GM18499 (cell line): Measurements from ENCODE around the gene SERINC5.
"Not testable (repeated sequence)": the region's sequence is repeated elsewhere in the genome, so short reads cannot be mapped to it uniquely, and the experiment has no call there.

ENCODE experiments used
- ATAC-seq: cut with Tn5 transposase; IDR thresholded peaks from one replicate; pipeline ENCODE4 v1.9.1; 2021; ENCODE audit warnings: moderate number of reproducible peaks; ENCODE audit not compliant: insufficient read depth, unreplicated experiment

Gene SERINC5

DNA sequence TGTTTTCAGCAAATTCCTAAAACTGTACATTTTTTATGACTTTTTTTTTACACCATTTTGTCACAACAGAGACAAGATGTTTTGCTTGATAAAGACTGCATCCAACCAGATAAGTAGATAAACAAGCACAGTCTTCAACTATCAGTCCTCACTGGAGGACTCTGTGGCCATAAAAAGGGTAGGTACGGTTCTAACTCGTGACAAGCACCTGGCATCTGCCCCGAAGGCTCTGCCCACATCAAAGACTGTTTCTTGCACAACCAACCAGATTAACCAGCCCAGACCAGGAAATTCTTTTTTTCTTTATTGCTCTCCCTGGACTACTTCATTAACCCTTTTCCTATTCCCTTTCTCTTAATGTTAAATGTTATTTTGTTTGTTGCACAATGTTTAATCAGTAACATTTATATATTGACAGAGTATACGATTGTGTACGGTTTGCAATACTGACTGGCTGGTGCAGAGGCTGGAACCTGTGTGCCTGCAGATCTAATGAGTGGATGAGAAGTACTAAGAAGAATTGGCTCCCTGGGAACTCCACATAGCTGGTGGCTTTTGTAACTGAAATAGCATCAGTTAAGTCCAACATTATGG, 74.1 kb downstream of the SERINC5 start:
- ATAC-seq: no peak

DNA sequence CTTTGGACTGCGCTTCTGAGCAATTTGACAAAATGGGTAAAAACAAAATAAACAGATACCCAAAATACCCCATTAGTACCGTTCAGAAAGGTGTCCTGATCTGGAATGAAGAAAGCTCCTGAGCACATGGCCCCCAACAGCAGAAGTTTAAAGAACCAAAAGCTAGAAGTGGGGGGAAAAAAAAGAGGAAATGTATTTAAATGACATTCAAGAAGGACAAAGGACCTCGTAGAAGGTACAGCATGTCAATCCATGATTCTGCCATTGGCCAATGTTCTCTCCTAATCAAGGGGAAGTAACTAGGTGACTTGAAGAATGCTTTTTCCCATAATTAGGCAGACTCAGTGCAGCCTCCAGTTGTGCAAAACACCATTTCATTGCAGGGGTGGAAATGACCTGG, 78.6 kb downstream of the SERINC5 start:
- ATAC-seq: no peak

DNA sequence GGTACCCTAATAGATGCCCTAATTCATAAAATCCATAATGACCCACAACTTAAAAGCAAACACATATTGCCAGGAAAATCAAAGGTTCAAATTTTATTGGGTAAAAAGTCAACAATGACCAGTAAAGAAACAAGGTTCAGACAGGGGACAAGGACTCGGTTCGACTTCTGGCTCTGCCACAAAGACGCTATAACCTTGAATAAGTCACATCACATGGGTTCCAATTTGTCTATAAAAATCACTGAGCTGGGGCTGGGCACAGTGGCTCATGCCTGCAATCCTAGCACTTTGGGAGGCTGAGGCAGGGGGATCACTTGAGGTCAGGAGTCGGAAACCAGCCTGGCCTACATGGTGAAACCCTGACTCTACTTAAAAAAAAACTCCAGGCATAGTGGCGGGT, 80.5 kb downstream of the SERINC5 start:
- ATAC-seq: no peak

- no peak for ATAC-seq
Measured at GRCh38 chr5:80174790-80175189, 81.1 kb downstream of the SERINC5 start.

GRCh38 chr5:80172067-80172695, 83.7 kb downstream of the SERINC5 start:
- ATAC-seq: no peak

DNA sequence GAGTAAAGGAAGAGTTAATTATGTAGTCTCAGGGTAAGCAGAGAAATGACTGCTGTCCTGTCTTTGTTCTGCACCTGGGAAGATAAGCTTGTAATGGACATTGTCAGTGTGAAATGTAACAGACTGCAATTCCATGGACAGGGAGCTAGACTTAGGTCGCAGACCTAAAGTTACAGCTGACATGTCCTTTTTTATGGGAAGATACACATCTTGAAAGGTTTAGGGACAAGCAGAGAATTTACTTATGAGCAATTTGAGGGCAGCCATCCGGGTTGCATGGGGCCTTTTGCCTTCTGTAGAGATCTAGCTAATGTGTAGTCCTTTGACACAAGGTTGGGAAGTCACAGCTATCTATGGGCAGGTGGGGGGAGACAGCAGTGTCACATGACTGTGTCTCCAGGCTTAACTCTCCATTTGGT, 85.7 kb downstream of the SERINC5 start:
- ATAC-seq: no peak

GRCh38 chr5:80168388-80169028, 87.3 kb downstream of the SERINC5 start:
- ATAC-seq: no peak

- no peak for ATAC-seq
Measured at GRCh38 chr5:80165452-80165851, 90.4 kb downstream of the SERINC5 start.

DNA sequence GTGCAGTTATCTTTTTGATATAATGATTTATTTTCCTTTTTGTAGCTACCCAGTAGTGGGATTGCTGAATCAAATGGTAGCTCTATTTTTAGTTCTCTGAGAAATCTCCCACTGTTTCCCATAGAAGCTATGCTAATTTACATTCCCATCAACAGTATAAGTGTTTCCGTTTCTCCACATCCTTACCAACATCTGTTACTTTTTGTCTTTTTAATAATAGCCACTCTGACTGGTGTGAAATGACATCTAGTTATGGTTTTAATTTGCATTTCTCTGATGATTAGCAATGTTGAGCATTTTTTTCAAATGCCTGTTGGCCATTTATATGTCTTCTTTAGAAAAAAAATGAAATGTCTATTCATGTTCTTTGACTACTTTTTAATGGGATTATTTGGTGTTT, 94.7 kb downstream of the SERINC5 start:
- no peak for ATAC-seq

GRCh38 chr5:80160242-80160641, 95.6 kb downstream of the SERINC5 start:
- ATAC-seq: no peak

DNA sequence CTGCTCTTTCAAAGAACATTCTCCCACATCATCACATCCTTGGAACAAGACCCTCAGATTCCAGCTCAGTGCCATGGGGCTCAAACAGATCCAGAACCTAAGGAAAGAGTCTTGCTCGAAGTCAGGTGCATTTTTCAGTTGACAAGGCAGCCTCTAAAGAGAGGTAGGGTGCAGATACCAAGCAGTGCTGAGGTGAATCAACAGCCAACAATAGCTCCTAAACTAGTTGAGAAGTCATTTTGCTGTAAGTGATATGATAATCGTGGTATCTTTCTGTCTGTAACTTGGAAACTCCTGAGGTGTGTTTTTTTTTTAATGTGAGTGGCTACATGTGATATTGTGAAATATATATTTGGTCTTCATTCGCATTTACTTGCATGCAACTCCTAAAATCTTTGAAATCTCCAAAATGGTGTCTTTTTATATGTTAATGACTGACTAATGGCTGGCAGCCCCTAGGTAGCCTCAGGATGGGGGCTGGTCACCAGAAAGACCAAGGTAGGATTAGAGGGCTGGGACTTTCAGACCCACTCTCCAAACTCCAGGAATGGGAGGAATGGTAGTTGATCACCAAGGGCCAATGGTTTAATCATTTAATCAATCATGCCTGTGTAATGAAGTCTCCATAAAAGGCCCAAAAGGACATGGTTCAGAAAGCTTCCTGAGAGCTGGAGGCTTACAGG, 96.6 kb downstream of the SERINC5 start:
- ATAC-seq: no peak

DNA sequence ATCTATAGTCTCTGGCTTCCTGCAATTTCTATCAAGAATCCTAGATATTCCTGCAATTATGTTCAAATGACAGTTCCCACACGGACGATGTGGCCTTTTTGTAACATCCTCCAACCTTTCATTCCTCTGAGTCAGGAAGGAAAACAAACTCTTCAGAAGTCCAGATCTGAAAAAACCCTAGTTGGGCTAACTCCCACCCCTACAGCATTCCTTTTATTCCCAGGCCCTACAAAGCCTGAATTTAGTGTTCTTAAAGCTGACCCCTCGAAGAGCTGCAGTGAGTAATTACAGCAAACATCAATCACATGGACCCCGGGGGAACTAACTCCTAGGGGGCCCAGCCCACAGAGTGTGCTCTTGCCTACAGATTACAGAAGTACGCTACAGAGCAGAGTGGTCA, 99.7 kb downstream of the SERINC5 start:
- ATAC-seq: no peak

DNA sequence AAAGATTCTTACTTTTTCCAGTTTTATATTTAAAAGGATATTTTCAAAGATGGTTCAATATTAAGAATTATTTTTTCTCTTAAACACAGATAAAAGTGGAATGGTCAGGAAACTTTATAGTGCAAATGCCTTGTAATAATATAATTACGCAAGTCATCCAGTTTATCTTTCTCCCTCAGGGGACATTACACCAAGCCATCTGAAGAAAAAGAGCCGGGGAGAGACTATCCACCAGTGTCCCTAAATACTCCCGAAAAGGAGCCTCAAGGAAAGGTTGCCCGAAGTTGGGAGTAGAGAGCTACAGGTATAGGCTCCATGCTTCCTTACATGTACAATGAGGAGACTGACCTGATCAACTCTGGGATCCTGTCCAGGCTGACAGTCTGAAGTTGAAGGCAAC, 101.1 kb downstream of the SERINC5 start:
- ATAC-seq: no peak

DNA sequence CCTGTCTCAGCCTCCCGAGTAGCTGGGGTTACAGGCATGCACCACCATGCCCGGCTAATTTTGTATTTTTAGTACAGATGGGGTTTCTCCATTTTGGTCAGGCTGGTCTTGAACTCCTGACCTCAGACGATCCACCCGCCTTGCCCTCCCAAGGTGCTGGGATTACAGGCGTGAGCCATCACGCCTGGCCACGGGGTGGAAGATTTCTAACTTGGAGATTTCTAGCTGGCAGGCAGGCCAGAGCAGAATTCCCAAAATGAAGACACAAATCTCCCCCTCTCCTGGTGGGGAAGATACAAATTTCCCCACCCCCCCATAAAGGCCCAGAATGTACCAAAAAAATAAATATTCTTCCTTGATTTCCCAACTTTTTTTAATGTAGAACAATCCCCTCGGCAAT, 101.6 kb downstream of the SERINC5 start:
- not testable (repeated sequence) for ATAC-seq

DNA sequence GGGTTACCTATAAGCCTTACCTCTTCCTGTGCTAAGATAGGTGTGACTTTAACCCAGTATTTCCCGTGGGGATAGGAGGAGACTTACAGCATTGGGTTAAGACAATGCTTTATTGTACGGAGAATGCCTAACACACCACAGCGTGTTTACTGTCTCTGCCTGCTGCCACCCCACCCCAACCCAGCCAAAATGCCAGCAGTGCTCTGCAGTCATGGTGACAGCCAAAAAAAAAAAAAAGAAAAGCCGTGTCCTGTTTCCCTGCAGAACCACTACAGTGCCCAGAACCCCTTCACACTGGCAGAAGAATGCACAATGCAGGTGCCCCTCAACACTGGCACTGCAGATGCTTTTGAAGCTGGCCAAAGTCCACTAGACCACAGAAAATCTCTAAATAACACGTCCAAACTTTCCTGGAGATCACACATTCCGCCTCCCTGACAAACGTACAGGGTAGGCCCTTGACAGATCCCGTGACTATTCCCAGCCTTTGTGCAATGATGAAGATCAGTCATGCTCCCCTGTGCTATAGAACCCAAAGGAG, 102.2 kb downstream of the SERINC5 start:
- ATAC-seq: no peak

DNA sequence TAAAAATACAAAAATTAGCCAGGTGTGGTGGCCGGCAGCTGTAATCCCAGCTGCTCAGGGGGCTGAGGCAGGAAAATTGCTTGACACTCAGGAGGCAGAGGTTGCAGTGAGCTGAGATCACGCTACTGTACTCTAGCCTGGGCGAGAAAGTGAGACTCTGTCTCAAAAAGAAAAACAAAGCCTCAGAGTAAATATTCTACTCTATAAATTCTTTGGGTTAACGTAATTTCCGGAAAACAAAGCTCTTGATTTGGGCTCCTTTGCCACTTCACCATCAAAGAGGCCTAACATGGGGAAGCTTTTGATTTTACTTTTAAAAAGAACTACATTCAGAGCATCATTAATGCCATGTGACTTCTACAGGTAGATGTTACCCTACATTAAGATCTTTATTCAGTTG, 103.1 kb downstream of the SERINC5 start:
- no peak for ATAC-seq

GRCh38 chr5:80151890-80152289, 104.0 kb downstream of the SERINC5 start:
- ATAC-seq: no peak

DNA sequence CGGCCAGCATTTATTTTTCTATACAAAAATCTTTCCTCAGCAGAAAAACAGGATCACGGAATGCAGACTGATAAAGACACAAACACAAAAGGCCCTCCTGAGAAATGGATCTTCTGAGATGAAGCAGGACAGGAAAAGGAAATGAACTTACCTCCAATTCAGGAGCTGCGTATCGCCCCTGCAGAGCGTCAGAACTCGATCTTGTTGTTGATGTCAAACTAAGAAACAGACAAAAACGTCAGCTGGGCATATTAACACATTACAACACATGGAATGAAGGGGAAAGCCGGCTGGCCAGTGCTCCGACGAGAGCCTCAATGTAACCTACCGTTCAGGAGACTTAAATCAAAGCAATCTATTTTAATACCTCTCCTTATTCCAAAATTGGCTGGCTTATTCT, 105.1 kb downstream of the SERINC5 start:
- ATAC-seq: no peak

DNA sequence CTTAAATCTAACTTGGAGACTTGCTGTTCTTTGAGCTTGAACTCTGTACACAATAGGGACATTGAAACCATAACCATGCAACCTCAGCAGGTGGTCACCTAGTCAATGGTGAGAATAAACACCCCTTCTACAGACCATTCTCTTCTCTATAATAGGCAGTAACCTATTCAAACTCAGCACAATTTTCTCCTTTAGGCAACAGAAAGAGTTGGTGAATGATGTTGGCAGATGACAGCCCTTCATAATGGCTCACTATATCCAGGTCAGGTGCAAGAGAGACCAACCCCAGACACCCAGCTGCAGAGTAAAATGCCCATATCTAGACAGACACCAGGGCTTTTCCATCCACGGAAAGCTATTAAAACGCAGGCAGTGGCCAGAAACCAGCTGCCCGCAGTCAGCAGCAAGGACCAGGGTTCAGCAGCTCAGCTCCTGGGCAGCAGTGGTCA, 106.7 kb downstream of the SERINC5 start:
- ATAC-seq: no peak

- no peak for ATAC-seq
Measured at GRCh38 chr5:80147119-80147815, 108.6 kb downstream of the SERINC5 start.
